HEK293 (cell line): ENCODE results near the gene POLR2C.

Experiments used
- BCL11A ChIP-seq: fragments of 450-650 bp; formaldehyde crosslinking; IDR thresholded peaks from 2 replicates; pipeline ENCODE4 v1.5.1; 2016; ENCODE audit warnings: low read depth, missing biosample characterization, missing genetic modification characterization
- PRDM1 ChIP-seq: fragments of 450-650 bp; formaldehyde crosslinking; IDR thresholded peaks from 2 replicates; pipeline ENCODE4; 2016; ENCODE audit warnings: missing biosample characterization, missing genetic modification characterization
- YY1 ChIP-seq: fragments of 450-650 bp; formaldehyde crosslinking; IDR thresholded peaks from 2 replicates; pipeline ENCODE4 v1.5.1; 2018; ENCODE audit warnings: missing biosample characterization, missing genetic modification characterization
- ZFP3 ChIP-seq: fragments of 450-650 bp; formaldehyde crosslinking; IDR thresholded peaks from 2 replicates; pipeline ENCODE4 v1.5.1; 2016; ENCODE audit warnings: low read depth, missing biosample characterization, missing genetic modification characterization
- ZNF324 ChIP-seq: fragments of 450-650 bp; formaldehyde crosslinking; IDR thresholded peaks from 2 replicates; pipeline ENCODE4 v1.5.1; 2016; ENCODE audit warnings: missing biosample characterization, missing genetic modification characterization
- ZNF560 ChIP-seq: fragments of 450-650 bp; formaldehyde crosslinking; IDR thresholded peaks from 2 replicates; pipeline ENCODE4 v1.5.1; 2017; ENCODE audit warnings: missing biosample characterization, missing genetic modification characterization, borderline replicate concordance
- ZNF621 ChIP-seq: fragments of 450-650 bp; formaldehyde crosslinking; IDR thresholded peaks from 2 replicates; pipeline ENCODE4 v1.5.1; 2017; ENCODE audit warnings: missing biosample characterization, missing genetic modification characterization
- ZNF707 ChIP-seq: fragments of 450-650 bp; formaldehyde crosslinking; IDR thresholded peaks from 2 replicates; pipeline ENCODE4 v1.5.1; 2016; ENCODE audit warnings: missing biosample characterization, missing genetic modification characterization
- ZSCAN16 ChIP-seq: fragments of 450-650 bp; formaldehyde crosslinking; IDR thresholded peaks from 2 replicates; pipeline ENCODE4 v1.5.1; 2016; ENCODE audit warnings: missing biosample characterization, missing genetic modification characterization
- TF ChIP-seq, protein P1 (sequence below): fragments of 450-650 bp; formaldehyde crosslinking; IDR thresholded peaks from 2 replicates; pipeline ENCODE4 v1.5.1; 2016; ENCODE audit warnings: missing biosample characterization, missing genetic modification characterization
- TF ChIP-seq, protein P2 (sequence below): fragments of 450-650 bp; formaldehyde crosslinking; IDR thresholded peaks from 2 replicates; pipeline ENCODE4 v1.5.1; 2016; ENCODE audit warnings: missing biosample characterization, missing genetic modification characterization
- TF ChIP-seq, protein P3 (sequence below): fragments of 450-650 bp; formaldehyde crosslinking; IDR thresholded peaks from 2 replicates; pipeline ENCODE4 v1.5.1; 2017; ENCODE audit warnings: missing biosample characterization, missing genetic modification characterization
- TF ChIP-seq, protein P4 (sequence below): fragments of 450-650 bp; formaldehyde crosslinking; IDR thresholded peaks from 2 replicates; pipeline ENCODE4 v1.5.1; 2016; ENCODE audit warnings: missing biosample characterization, missing genetic modification characterization

DNA sequence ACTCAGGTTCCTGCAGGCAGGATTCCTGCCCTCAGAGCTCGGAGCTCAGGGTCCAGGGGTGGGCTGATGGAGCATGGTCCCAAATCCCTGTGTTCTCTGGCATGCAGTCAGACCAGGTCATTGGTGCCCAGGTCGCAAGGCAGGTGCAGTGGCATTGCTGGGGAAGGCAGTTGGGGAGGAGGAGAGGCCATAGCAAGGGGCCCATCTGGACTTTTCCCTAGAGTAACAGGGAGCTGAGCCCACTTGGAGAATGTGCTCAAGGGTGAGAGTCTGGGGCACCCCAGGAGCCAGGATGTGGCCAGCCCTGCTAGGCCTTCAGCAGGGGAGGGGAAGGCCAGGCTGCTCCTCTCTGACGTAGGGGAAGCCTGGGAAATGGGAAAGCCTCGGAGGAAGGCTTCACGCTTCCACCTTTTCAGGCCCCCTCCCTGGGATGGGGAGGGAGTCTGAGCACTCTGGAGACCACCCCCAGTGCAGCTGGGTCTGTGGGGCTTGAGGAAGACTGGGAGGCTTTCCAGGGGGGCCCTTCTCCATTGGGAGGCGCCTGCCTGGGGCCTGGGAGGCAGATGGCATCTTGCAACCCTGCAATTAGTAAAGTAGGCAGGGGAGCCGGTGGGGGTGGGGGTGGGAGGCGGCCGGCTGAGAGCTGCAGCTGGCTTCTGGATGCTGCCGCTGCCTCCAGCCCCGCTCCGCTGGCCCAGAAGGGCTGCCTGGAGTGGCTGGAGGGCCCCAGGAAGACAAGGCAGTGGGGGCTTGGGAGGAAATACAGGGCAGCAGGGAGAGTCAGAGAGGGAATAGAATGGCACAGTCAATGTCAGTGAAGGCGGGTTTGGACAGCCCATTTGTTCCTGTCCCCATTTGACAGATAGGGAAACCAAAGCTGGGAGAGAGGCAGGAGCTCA is 44.9 kb downstream of the POLR2C start:
- TF ChIP-seq, protein P1, sequence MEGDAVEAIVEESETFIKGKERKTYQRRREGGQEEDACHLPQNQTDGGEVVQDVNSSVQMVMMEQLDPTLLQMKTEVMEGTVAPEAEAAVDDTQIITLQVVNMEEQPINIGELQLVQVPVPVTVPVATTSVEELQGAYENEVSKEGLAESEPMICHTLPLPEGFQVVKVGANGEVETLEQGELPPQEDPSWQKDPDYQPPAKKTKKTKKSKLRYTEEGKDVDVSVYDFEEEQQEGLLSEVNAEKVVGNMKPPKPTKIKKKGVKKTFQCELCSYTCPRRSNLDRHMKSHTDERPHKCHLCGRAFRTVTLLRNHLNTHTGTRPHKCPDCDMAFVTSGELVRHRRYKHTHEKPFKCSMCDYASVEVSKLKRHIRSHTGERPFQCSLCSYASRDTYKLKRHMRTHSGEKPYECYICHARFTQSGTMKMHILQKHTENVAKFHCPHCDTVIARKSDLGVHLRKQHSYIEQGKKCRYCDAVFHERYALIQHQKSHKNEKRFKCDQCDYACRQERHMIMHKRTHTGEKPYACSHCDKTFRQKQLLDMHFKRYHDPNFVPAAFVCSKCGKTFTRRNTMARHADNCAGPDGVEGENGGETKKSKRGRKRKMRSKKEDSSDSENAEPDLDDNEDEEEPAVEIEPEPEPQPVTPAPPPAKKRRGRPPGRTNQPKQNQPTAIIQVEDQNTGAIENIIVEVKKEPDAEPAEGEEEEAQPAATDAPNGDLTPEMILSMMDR (tag by site-specific recombination): no peak
- TF ChIP-seq PRDM1 (tag by site-specific recombination) (no peak), ZNF324 (tag by site-specific recombination) (no peak), ZFP3 (tag by site-specific recombination) (no peak), ZSCAN16 (tag by site-specific recombination) (no peak), BCL11A (no peak), ZNF707 (tag by site-specific recombination) (no peak), ZNF621 (no peak), YY1 (no peak), ZNF560 (tag by site-specific recombination) (no peak)
- TF ChIP-seq, protein P2, sequence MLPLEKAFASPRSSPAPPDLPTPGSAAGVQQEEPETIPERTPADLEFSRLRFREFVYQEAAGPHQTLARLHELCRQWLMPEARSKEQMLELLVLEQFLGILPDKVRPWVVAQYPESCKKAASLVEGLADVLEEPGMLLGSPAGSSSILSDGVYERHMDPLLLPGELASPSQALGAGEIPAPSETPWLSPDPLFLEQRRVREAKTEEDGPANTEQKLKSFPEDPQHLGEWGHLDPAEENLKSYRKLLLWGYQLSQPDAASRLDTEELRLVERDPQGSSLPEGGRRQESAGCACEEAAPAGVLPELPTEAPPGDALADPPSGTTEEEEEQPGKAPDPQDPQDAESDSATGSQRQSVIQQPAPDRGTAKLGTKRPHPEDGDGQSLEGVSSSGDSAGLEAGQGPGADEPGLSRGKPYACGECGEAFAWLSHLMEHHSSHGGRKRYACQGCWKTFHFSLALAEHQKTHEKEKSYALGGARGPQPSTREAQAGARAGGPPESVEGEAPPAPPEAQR (tag by site-specific recombination): no peak
- TF ChIP-seq, protein P3, sequence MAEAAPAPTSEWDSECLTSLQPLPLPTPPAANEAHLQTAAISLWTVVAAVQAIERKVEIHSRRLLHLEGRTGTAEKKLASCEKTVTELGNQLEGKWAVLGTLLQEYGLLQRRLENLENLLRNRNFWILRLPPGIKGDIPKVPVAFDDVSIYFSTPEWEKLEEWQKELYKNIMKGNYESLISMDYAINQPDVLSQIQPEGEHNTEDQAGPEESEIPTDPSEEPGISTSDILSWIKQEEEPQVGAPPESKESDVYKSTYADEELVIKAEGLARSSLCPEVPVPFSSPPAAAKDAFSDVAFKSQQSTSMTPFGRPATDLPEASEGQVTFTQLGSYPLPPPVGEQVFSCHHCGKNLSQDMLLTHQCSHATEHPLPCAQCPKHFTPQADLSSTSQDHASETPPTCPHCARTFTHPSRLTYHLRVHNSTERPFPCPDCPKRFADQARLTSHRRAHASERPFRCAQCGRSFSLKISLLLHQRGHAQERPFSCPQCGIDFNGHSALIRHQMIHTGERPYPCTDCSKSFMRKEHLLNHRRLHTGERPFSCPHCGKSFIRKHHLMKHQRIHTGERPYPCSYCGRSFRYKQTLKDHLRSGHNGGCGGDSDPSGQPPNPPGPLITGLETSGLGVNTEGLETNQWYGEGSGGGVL: no peak
- TF ChIP-seq, protein P4, sequence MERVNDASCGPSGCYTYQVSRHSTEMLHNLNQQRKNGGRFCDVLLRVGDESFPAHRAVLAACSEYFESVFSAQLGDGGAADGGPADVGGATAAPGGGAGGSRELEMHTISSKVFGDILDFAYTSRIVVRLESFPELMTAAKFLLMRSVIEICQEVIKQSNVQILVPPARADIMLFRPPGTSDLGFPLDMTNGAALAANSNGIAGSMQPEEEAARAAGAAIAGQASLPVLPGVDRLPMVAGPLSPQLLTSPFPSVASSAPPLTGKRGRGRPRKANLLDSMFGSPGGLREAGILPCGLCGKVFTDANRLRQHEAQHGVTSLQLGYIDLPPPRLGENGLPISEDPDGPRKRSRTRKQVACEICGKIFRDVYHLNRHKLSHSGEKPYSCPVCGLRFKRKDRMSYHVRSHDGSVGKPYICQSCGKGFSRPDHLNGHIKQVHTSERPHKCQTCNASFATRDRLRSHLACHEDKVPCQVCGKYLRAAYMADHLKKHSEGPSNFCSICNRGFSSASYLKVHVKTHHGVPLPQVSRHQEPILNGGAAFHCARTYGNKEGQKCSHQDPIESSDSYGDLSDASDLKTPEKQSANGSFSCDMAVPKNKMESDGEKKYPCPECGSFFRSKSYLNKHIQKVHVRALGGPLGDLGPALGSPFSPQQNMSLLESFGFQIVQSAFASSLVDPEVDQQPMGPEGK (tag by site-specific recombination): no peak
